A375 (cell line): ENCODE measurements around the gene KDF1. TPM values are rescaled to one million over a fixed set of nuclear protein-coding genes. Genes with fewer than 3 reads are reported as not detected.

ENCODE experiments used
- total RNA-seq: library from RNA; depleted of rRNA; stranded (reverse); fragments of >200 nt; shearing (Covaris generic); gene quantifications from 2 replicates; pipeline ENCODE4 v1.2.3, GENCODE V29; 2014; rRNA removed

The KDF1 gene, protein sequence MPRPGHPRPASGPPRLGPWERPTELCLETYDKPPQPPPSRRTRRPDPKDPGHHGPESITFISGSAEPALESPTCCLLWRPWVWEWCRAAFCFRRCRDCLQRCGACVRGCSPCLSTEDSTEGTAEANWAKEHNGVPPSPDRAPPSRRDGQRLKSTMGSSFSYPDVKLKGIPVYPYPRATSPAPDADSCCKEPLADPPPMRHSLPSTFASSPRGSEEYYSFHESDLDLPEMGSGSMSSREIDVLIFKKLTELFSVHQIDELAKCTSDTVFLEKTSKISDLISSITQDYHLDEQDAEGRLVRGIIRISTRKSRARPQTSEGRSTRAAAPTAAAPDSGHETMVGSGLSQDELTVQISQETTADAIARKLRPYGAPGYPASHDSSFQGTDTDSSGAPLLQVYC
- total RNA-seq, result not detected in 2 replicates

DNA sequence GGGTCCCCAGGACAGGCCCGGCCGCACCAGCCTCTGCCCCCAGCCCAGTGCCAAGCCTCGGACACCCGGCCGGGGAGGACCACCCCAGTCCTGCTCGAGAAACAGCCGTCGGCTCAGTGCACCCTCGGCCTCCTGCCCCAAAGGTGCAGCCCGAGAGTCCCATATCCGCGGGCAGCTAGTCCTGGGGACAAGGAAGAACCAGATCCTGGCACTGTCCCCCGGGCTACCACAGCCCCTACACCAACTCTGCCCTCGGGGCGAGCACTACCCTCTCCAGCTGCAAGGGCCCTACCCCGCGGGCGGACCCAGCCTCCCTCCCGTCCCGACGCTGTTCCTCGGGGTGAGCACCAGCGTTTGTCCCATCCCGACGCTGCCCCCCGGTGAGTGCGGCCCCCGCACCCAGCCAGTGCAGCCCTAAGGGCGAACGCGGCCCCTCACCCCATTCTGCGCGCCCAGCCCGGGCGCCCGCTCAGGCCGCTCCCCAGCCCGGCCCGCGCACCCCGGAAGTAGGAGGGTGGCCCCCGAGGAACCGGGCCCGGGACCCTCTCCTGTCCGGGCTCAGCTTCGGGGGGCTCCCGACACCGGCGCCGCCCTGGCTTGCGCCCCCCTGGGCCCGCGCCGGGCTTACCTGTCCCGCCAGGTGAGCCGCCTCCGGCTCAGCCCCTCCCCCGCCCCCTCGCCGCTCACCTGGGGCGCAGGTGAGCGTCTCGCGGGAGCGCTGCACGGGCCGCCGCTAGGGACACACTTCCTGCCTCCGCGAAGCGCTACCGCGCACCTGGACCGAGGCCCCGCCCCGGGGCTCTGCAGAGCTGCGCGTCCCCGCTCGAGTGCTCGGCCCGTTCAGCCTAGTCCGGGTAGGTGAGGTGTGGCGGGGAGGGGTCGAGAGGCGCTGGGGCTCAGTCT is at the start of gene KDF1:
Gene KDF1, minus strand, starts transcription at position 747 of the 903 bp plus-strand sequence. CDS start 8,088 bp downstream, outside the sequence.

DNA sequence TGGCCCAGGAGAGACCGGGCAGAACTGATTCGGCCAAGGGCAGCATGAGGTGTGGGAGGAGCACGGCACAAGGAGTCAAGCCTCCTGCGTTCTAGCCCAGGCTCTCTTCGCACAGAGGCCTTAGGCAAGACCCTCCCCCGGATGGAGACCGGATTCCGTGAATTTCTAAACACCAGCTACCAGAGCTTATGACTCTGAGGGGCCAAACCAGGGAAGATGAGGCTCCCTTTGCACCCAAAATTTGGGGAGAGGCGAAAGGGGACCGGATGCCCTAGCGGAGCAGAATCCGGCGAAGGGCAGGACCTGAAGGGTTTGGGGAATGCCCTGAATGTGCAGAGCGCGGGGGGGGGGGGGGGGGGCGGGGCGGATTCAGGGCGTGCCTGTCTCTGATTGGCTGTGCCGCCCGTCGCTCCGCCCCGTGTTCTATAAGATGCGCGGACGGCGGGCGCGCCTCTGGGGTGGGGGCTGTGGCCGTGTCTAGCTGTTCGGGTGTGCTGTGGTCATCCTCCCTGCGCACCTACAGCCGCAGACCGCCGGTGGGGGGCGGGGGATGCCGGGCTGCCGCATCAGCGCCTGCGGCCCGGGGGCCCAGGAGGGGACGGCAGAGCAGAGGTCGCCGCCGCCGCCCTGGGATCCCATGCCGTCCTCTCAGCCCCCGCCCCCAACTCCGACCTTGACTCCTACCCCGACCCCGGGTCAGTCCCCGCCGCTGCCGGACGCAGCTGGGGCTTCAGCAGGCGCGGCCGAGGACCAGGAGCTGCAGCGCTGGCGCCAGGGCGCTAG is 33.2 kb upstream of the KDF1 start, which contains the start of gene TRNP1:
Gene TRNP1, plus strand, starts transcription at position 456 of the 783 bp plus-strand sequence. Its CDS starts 95 bp downstream, at position 551.

DNA sequence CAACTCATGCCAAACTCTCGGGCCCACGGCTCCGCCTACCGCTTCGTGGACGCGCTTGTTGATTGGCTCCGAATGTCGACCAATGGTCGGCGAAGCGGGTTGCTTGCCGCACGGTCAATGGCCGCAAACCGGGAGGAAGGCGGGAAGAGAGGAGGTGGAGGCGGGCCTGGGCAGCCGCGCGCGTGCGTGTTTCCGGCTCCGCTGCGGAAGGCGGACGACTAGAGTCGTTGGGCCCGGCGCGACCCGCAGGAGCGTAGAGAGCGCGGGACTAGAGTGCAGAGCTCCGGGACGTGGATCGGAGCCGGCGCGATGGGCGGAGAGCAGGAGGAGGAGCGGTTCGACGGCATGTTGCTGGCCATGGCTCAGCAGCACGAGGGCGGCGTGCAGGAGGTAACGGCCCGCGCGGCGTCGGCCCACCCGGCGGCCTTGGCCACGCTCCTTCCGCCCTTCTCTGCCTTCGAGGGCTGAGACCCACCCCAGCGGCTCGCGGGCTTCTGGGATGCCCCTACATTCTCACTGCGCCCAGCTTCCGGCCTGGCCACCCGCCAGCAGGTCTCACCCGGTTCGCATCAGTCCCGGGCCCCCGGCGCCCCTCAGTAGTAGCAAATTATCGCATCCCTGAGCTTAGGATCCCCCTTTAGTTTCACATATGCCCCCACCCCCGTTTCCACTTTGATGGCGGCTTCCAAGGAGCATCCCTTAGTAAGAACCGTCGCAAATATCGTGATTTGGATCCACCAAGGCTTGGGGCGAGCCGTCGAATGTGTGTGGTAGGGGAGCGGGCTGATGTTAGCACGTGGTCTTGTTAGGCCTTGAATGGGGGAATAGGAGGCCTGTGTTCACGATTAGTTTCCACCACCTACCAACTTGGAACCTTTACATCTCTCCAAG is 38.5 kb downstream of the KDF1 start, which contains the start of gene NUDC:
Gene NUDC, plus strand, starts transcription at position 204 of the 891 bp plus-strand sequence. Its CDS starts 106 bp downstream, at position 310.

DNA sequence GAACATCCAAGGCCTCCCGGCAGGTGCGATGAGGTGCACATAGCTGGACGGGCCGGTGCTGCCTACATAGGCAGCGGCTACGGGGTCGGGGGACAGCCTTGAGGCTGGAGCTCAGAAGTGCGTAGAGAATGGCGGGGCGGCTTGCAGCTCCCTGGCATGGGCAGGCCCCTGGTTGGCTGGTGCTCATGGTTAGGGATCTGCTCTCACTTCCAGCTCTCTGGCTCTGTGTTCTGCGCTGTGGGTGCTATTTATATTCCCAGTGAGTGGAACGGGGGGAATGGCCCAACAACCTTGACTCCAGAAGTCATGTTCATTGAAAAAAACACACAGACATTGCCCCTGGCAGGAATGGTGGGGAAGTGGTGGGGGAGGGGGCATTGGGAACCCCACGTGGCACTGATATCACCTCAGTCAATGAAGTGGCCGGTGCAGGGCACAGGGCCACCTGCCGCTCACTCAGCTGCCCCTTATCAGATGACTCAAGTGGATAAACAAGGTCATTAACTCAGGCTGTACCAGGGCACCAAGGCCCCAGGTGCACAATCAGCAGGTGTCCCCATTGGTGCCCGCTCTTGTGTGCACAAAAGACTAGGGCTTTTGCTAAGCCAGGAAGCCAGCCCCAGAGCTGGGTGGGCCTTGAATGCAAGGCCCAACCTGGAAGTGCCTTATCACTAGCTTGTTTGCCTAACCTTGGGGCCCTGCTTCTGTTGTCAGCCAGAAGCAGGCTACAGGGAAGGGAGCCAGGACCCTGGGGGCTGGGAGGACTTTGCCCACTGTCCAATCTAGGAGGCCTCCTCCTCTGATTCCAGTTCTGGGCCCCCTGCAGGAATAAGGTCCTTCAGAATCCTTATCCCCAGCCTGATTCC is 46.3 kb downstream of the KDF1 start, which contains the start of gene NR0B2:
Gene NR0B2, minus strand, starts transcription at position 222 of the 866 bp plus-strand sequence. Its CDS starts 35 bp downstream, at position 187.

DNA sequence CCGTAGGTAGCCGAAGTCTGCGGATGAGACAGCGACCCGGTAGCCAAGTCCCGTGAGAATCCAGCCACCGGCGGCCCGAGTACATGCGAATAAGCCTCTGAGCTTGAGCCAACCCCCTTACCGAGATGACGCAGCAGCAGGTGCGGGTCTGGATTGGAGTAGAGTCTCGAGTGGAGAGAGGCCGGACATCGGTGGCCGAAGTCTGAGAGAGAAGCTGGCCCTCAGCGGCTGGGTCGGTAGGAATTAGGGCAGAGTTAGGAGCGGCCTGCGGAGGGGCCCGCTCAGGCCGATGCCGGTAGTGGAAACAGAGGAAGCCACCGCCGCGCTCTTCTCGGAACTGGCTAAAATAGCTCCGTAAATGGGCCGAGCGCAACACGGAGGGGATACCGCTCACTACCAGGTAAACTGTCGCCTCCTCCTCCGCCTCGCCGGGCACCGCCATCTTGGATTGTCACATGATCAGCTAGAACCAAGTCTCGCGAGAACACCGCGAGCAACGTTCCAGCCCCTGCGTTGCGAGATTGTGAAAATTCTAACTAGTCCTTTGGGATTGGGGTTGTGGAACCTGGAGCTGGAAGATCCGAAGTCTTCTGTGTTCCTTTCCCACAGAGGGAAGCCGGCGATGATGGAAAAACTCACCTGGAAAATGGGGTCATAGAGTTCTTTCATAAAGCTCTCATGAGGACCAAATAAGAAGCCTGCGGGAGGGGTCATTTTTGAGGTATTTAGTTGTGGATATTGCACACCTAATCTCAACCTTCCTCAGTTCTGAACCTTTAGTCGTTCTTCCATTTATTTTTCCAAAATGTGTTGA is 60.1 kb downstream of the KDF1 start, which contains the start of gene GPATCH3:
Gene GPATCH3, minus strand, starts transcription at position 467 of the 814 bp plus-strand sequence. Its CDS starts 25 bp downstream, at position 442.

Other genes starting within 250 kb of the KDF1 start
- 9.1 and 10.8 TPM in 2 replicates for gene PIGV, start 172.5 kb downstream of the KDF1 start, total RNA-seq
- gene ZDHHC18, start 133.8 kb downstream of the KDF1 start, total RNA-seq, result 7.6 and 10.0 TPM in 2 replicates
- gene SFN, start 97.3 kb downstream of the KDF1 start, total RNA-seq, result 2.5 and 4.2 TPM in 2 replicates
- gene GPN2, start 70.2 kb downstream of the KDF1 start, total RNA-seq, result 24.9 and 26.2 TPM in 2 replicates
- 17.0 and 18.0 TPM in 2 replicates for gene GPATCH3, start 60.0 kb downstream of the KDF1 start, total RNA-seq
- not detected in 2 replicates for gene NR0B2, start 46.5 kb downstream of the KDF1 start, total RNA-seq
- gene NUDC, start 38.7 kb downstream of the KDF1 start, total RNA-seq, result 139 and 147 TPM in 2 replicates
- 49.2 and 52.2 TPM in 2 replicates for gene TRNP1, start 33.2 kb upstream of the KDF1 start, total RNA-seq
- 31.2 and 41.0 TPM in 2 replicates for gene TENT5B, start 52.4 kb upstream of the KDF1 start, total RNA-seq
- 4.6 and 7.7 TPM in 2 replicates for gene SLC9A1, start 194.7 kb upstream of the KDF1 start, total RNA-seq